Left forelimb (tissue), 1 donor: ENCODE data around the gene TNP2.

ENCODE experiments used
- DNase-seq: peaks from one replicate; pipeline ENCODE4 v3.0.0-alpha.2; 2018; ENCODE audit warnings: low spot score

TNP2 gene

GRCh38 chr16:11219178-11219577 lies 49.9 kb downstream of the TNP2 start:
- DNase-seq, result no peak

GRCh38 chr16:11218604-11218962 lies 50.5 kb downstream of the TNP2 start:
- no peak for DNase-seq
